Right lobe of liver (tissue), 4 donors: ENCODE results near the gene CIITA.
"Not testable (repeated sequence)": the region's sequence is repeated elsewhere in the genome, so short reads cannot be mapped to it uniquely, and the experiment has no call there.

Experiments used
- CTCF ChIP-seq, 4 donors: fragments of 200-600 bp in 3 of 4; fragments of 450-650 bp in 1 of 4; IDR thresholded peaks; one replicate each; pipeline versions ENCODE4 v1.5.1 to v1.8.0; 2016 to 2022; ENCODE audit warnings: antibody characterized with exemption in 4 of 4, mild to moderate bottlenecking in 2 of 4
- POLR2A ChIP-seq: fragments of 450-650 bp; IDR thresholded peaks from one replicate; pipeline ENCODE4 v1.6.1; 2017; ENCODE audit warnings: antibody characterized with exemption, mild to moderate bottlenecking
- donor health status: DM: no; HTN: no; CAD: no.
- donor health status: DM: no; HTN: no; CAD: no.
- donor health status: DM: no; HTN: yes; CAD: no.

DNA sequence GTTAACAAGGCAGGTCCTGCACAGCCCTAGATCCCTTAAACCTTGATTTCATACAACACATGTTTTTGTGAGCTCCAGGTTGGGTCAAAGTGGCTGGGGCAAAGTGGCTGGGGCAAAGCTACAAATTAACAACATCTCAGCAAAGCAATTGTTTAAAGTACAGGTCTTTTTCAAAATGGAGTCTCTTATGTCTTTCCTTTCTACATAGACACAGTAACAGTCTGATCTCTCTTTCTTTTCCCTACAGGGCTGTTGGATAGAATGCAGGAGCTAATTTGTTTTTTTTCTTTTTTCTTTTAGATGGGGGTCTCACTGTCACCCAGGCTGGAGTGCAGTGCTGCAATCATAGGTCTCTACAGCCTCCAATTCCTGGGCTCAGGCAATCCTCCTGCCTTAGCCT is 46.8 kb upstream of the CIITA start:
- TF ChIP-seq CTCF (IDR thresholded peaks at IDR 0.05); POLR2A: not testable (repeated sequence)
